Stomach (tissue), 9 donors: ENCODE results near the gene CUL9. TPM values are rescaled to one million over a fixed set of nuclear protein-coding genes. Genes with fewer than 3 reads are reported as not detected.

Source experiments
- DNase-seq, 2 donors: peaks; one replicate each; pipeline versions ENCODE4 v3.0.0 to v3.0.0-alpha.2; 2013 to 2019
- H3K27ac ChIP-seq, 5 donors: fragments of 200-600 bp in 4 of 5; sonication (generic) in 4 of 5; one replicate each; pipeline ENCODE4 v1.5.1; 2013 to 2019; ENCODE audit warnings: mild to moderate bottlenecking in 1 of 5, moderate library complexity in 1 of 5
- H3K27me3 ChIP-seq, 3 donors: fragments of 200-600 bp; sonication (generic); one replicate each; pipeline ENCODE4 v1.5.1; 2017 to 2019; ENCODE audit warnings: mixed run types in 1 of 3
- H3K36me3 ChIP-seq, 4 donors: fragments of 200-600 bp; sonication (generic); 1 replicate in 3 of 4; 2 replicates in 1 of 4; pipeline ENCODE4 v1.5.1; 2016 to 2019
- H3K4me1 ChIP-seq, 4 donors: fragments of 200-600 bp; sonication (generic); one replicate each; pipeline ENCODE4 v1.5.1; 2016 to 2019
- H3K4me3 ChIP-seq, 4 donors: fragments of 200-600 bp; sonication (generic) in 3 of 4; one replicate each; pipeline ENCODE4 v1.5.1; 2016 to 2019; ENCODE audit warnings: mild to moderate bottlenecking in 1 of 4
- H3K9me3 ChIP-seq, 4 donors: fragments of 200-600 bp; sonication (generic); one replicate each; pipeline ENCODE4 v1.5.1; 2016 to 2019
- CTCF ChIP-seq, 7 experiments: fragments of 450-650 bp in 4 of 7; fragments of 200-600 bp in 3 of 7; sonication (generic) in 3 of 7; IDR thresholded peaks; one replicate each; pipeline ENCODE4 v1.5.1; 2016 to 2019; ENCODE audit warnings: antibody characterized with exemption in 7 of 7, control low read depth in 2 of 7, mild to moderate bottlenecking in 1 of 7
- EP300 ChIP-seq: sonication (generic); formaldehyde crosslinking; IDR thresholded peaks from one replicate; pipeline ENCODE4 v1.6.1; 2017; ENCODE audit warnings: antibody characterized with exemption
- POLR2A ChIP-seq, 4 donors: fragments of 450-650 bp; IDR thresholded peaks; one replicate each; pipeline ENCODE4 v1.6.1; 2016; ENCODE audit warnings: antibody characterized with exemption in 4 of 4, control low read depth in 2 of 4, mild to moderate bottlenecking in 1 of 4, moderate library complexity in 1 of 4
- POLR2AphosphoS5 ChIP-seq, 3 donors: sonication (generic); formaldehyde crosslinking; IDR thresholded peaks; one replicate each; pipeline ENCODE4 v1.6.1; 2016; ENCODE audit warnings: antibody characterized with exemption in 3 of 3
- WGBS, 5 donors: extraction: QIAGEN DNeasy Blood & Tissue Kit in 3 of 5; methylation state at CpG; one replicate each; pipeline versions ENCODE4 v1.1.5 to v1.1.7; 2013 to 2018; 5-methylcytosine and 5-hydroxymethylcytosine counted together
- intact Hi-C: fragments of 100-400 bp; cut with DNase I; formaldehyde crosslinking; loops from one replicate; pipeline ENCODE4 v1.15.1; 2023; ENCODE audit warnings: low total_unique reads
- polyA plus RNA-seq, 3 donors: library from polyadenylated mRNA; stranded (reverse); fragments of 200-250 nt; gene quantifications; one replicate each; pipeline ENCODE4 v1.2.3, GENCODE V29; 2013
- total RNA-seq, 5 donors: library from RNA; depleted of rRNA; stranded (reverse); fragments of >200 nt; gene quantifications; one replicate each; pipeline versions ENCODE4 v1.1.0 to v1.2.3, GENCODE V29; 2014 to 2016
- donor health status: healthy with polysubstance abuse.
- donor health status: Bipolar disorder and iron deficiency.
- donor health status: healthy.

The CUL9 gene
- total and polyA plus RNA-seq, 8 donors: 22.8 to 120 (median 45.0) TPM

GRCh38 chr6:43171707-43172103 lies 10.3 kb upstream of the CUL9 start:
- intact Hi-C loops: no loop called here
- Histone ChIP-seq H3K27me3 (no peaks in the 10 kb centered on the region), H3K4me3 (peak overlapping the region; percentile 93 to 95 (median 94)), H3K27ac (peak overlapping the region; percentile 91 to 100 (median 99)), H3K4me1 (peaks cover 32 to 51% (median 50%) of the 10 kb centered on the region in 4 donors), H3K9me3 (no peaks in the 10 kb centered on the region), H3K36me3 (peaks cover 13 to 17% (median 16%) of the 10 kb centered on the region in 4 donors)
- TF ChIP-seq POLR2AphosphoS5 (IDR thresholded peaks at IDR 0.05) (no peak), CTCF (IDR thresholded peaks at IDR 0.05) (no peak), EP300 (no peak), POLR2A (IDR thresholded peaks at IDR 0.05) (no peak)
- peak in 1 of 2 donors; percentile 71 for DNase-seq
- 0 to 1% (median 0%) methylated on average over 3 to 57 of the region's 57 CpGs for WGBS, 5 donors

GRCh38 chr6:43172104-43173007 lies 9.6 kb upstream of the CUL9 start:
- Histone ChIP-seq H3K9me3 (no peaks in the 10 kb centered on the region), H3K27me3 (no peaks in the 10 kb centered on the region), H3K36me3 (peaks cover 19 to 23% (median 22%) of the 10 kb centered on the region in 4 donors), H3K27ac (peak overlapping the region; percentile 91 to 100 (median 99)), H3K4me3 (peak overlapping the region; percentile 93 to 95 (median 94)), H3K4me1 (peaks cover 32 to 53% (median 50%) of the 10 kb centered on the region in 4 donors)
- intact Hi-C loops: no loop called here
- TF ChIP-seq CTCF (IDR thresholded peaks at IDR 0.05): no peak
- TF ChIP-seq EP300: no peak
- no peak for TF ChIP-seq POLR2A (IDR thresholded peaks at IDR 0.05)
- no peak for TF ChIP-seq POLR2AphosphoS5 (IDR thresholded peaks at IDR 0.05)
- peak; percentile 39 to 84 for DNase-seq
- 1 to 2% (median 2%) methylated on average over 45 to 46 of the region's 46 CpGs for WGBS, 5 donors

GRCh38 chr6:43173591-43174262 lies 8.3 kb upstream of the CUL9 start:
- intact Hi-C loops: no loop called here
- Histone ChIP-seq H3K27me3 (no peaks in the 10 kb centered on the region), H3K4me3 (peak overlapping the region; percentile 93 to 95 (median 94)), H3K4me1 (peaks cover 32 to 57% (median 50%) of the 10 kb centered on the region in 4 donors), H3K27ac (peak overlapping the region; percentile 91 to 100 (median 99)), H3K9me3 (no peaks in the 10 kb centered on the region), H3K36me3 (peaks cover 26 to 37% (median 36%) of the 10 kb centered on the region in 4 donors)
- 37 to 58% (median 42%) methylated on average over 8 to 11 of the region's 11 CpGs for WGBS, 5 donors
- TF ChIP-seq EP300 (no peak), POLR2AphosphoS5 (IDR thresholded peaks at IDR 0.05) (no peak), CTCF (IDR thresholded peaks at IDR 0.05) (no peak), POLR2A (IDR thresholded peaks at IDR 0.05) (no peak)
- DNase-seq: peak in 1 of 2 donors; percentile 37
